Fibroblast of mammary gland (primary cell): ENCODE measurements around the gene TFDP3.
A peak's percentile ranks its signal among the peaks of the same experiment; 100 is the strongest.

Experiments used
- DNase-seq: peaks from one replicate; pipeline ENCODE4 v3.0.0-alpha.2; 2010; ENCODE audit warnings: low read depth
- H3K4me3 ChIP-seq: 2 replicates; pipeline ENCODE4 v1.5.1; 2011; ENCODE audit warnings: low read depth, mild to moderate bottlenecking, low read length, moderate library complexity; ENCODE audit not compliant: control insufficient read depth
- TF ChIP-seq, protein P1 (sequence below): conservative IDR thresholded peaks from 2 replicates; pipeline ENCODE4 v1.5.1; 2011; ENCODE audit warnings: low read depth, low read length, inconsistent platforms; ENCODE audit not compliant: control insufficient read depth, insufficient read depth

Gene TFDP3

DNA sequence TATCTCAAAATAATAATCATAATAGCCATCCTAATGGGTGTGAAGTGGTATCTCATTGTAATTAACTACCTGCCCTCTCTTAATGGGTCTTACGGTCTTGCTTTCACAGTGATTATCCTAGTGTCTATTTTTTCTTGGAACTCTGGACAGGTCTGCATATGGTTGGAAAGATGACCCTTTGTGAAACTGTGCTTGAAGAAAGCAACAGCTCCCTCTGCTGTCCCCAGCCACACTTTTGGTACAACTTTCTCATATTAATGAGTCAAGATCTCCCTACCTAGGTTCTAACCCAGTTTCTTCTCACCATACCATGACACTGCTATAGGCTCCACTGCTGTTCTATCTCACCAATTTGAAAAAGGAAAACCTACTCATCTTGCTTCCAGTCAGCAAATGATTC, 2.4 kb downstream of the TFDP3 start:
- TF ChIP-seq, protein P1, sequence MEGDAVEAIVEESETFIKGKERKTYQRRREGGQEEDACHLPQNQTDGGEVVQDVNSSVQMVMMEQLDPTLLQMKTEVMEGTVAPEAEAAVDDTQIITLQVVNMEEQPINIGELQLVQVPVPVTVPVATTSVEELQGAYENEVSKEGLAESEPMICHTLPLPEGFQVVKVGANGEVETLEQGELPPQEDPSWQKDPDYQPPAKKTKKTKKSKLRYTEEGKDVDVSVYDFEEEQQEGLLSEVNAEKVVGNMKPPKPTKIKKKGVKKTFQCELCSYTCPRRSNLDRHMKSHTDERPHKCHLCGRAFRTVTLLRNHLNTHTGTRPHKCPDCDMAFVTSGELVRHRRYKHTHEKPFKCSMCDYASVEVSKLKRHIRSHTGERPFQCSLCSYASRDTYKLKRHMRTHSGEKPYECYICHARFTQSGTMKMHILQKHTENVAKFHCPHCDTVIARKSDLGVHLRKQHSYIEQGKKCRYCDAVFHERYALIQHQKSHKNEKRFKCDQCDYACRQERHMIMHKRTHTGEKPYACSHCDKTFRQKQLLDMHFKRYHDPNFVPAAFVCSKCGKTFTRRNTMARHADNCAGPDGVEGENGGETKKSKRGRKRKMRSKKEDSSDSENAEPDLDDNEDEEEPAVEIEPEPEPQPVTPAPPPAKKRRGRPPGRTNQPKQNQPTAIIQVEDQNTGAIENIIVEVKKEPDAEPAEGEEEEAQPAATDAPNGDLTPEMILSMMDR: peak; percentile 43
- peak; percentile 31 for DNase-seq
- no peak overlapping the region for H3K4me3 ChIP-seq

DNA sequence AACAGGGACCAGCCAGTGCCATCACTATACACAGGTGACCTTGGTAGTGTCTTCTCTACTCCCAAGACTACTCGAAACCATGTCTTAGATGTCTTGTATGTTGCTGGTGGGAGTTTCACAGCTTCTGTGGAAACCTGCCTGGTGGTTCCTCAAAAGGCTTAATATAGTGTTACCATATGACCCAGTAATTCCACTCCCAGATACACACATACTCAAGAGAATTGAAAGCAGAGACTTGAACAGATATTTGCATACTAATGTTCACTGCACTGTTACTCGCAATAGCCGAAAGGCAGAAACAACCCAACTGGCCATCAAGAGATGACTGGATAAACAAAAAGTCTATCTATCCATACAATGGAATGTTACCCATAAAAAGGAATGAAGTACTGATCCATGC, 3.1 kb downstream of the TFDP3 start:
- TF ChIP-seq, protein P1: no peak
- H3K4me3 ChIP-seq: no peak overlapping the region
- no peak for DNase-seq

DNA sequence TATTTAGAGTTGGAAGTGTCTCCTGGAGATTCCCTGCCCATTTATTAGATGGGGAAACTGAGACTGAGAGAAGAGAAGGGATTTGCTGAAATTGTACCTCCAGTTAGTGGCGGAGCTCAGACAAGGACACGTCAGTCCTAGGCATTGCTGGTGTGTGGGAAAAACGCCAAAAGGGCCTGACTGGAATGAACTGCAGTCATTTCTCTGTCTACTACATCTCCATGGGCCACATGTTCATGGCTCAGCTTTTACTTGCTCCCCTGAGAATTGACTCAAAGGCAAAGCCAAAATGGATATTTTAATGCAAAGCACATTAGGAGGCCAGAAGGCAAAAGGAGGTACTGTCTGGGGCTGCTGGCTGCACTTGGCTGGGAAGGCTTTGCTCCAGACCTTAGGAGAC, 3.9 kb downstream of the TFDP3 start:
- no peak overlapping the region for H3K4me3 ChIP-seq
- TF ChIP-seq, protein P1: no peak
- peak; percentile 66 for DNase-seq

DNA sequence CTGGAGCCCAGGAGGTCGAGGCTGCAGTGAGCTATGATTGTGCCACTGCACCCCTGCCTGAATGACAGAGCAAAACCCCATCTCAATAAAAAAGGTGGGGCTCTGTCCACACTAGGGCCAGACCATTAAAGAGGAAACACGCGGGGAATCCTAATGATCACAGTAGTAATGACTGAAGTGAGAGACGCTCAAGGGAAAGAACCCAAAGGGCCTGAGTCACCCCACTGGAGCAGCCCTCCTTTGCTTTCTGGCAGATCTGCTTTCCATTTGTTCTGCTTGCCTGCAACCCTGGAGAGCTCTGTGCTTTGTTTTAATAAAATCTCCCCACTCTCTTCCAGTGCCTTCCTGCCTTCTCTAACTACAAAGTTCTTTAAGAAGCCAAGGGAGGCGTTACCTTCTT, 5.0 kb downstream of the TFDP3 start:
- DNase-seq: peak; percentile 10
- TF ChIP-seq, protein P1: no peak
- H3K4me3 ChIP-seq: no peak overlapping the region

DNA sequence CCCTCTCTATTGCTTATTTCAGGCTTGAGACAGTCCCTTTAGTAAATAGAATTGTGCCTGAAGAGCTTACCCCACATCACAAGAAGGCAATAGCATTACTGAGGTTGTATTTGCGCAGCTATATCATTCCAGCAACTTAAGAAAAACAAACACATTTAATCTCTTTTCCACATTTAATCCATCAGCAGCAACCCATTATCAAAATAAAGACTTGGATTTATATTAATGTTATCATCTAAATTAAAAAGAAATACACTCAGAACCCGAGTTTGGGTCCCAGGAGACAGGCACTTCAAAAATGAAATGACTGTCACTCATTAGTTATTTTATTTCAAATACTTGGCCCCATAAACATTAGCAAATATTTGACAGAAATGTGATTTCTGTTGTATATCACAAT, 10.4 kb downstream of the TFDP3 start:
- no peak overlapping the region for H3K4me3 ChIP-seq
- TF ChIP-seq, protein P1: no peak
- no peak for DNase-seq

DNA sequence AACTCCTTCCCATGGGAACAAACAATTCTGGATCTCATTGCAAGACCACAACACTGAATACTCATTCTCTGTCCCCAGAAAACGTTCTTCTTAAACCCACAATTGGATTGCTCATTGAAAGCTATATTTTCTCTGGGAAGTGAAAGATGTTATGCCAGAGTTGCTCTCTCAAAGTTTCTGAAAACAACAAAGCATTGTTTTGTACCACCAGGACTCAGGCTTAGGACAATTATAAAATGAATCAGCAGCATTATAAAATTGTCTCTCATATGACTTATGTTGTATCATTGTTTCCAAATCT, 26.5 kb downstream of the TFDP3 start:
- TF ChIP-seq, protein P1: no peak
- DNase-seq: no peak
- no peak overlapping the region for H3K4me3 ChIP-seq

DNA sequence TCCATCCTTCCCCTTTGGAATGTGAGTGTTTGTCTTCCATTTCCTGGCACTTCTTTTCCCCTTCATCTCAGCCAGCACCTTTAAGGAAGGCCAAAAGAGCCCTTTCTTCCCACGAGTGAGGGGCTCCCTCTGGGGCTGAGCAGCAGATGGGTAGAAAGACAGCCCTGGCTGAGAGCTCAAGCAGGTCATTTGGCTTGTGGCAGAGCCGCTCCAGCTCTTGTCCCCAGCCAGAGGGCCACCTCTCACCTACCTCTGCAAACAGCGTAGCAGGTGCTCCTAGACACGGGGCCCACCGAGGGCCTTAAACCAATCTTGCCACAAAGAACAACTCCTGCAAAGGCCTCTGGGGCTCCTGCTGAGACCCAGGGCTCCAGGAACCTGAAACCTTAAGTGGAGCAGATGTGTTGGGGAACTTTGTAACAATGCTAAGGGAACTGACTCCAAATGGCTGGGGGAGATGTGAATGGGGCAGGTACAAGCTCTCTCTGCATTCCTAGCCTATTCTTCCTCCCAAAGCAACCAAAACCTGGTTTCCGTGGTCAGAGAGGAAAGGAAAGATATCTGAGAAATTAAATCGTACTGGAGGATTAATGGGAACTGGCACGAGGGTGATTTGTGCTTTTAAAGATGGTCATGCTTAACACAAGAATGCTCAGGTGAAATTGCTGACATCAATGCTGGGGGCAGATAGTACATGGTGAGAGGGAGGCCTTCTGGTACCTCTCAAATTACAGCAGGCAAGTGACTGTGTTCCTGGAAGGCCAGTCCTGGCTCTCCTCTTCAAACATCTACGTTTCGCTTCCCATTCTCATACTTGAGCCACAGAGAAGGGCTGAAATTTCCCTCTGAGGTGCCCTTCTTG, 27.0 kb downstream of the TFDP3 start:
- DNase-seq: no peak
- TF ChIP-seq, protein P1: no peak
- no peak overlapping the region for H3K4me3 ChIP-seq
